ENCODE measurements around the gene SAMM50.
A peak's percentile ranks its signal among the peaks of the same experiment; 100 is the strongest.

The SAMM50 gene

GRCh38 chr22:44029069-44029468 lies 73.8 kb downstream of the SAMM50 start:
- DNase-seq (ENCODE audit: low read depth) = no peak

DNA sequence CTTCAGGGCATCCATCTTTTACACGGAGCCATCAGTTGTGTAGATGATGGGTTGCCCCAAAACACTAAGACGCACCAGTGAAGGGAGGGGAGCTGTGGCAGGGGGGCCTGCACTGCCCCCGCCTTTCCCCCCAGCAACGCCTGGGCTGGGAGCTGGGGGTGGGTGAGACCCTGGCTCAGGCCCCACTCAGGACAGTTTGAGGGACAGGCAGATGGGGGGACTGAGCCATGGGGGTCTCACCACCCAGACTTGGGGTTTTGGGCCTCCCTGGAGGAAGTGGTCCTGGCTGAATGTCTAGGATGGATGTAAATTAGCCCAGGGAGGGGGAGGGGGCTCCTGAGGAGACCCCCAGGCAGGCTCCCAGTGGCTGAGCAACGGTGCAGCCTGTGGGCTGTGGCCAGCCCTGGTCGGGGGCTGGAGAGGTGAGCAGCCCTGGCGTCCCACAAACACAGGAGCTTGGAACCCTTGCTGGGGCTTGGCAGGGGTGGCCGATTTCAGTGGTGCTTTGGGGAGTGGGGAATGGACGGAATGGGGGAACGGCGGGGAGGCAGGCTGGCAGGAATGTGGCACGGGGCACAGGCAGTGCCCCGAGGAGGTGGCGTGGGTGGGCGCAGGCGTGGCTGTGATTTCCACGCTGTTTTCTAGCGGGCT lies 74.9 kb downstream of the SAMM50 start:
- no peak for DNase-seq (ENCODE audit: low read depth)

GRCh38 chr22:44030702-44031082 lies 75.5 kb downstream of the SAMM50 start:
- DNase-seq (ENCODE audit: low read depth) = no peak

DNA sequence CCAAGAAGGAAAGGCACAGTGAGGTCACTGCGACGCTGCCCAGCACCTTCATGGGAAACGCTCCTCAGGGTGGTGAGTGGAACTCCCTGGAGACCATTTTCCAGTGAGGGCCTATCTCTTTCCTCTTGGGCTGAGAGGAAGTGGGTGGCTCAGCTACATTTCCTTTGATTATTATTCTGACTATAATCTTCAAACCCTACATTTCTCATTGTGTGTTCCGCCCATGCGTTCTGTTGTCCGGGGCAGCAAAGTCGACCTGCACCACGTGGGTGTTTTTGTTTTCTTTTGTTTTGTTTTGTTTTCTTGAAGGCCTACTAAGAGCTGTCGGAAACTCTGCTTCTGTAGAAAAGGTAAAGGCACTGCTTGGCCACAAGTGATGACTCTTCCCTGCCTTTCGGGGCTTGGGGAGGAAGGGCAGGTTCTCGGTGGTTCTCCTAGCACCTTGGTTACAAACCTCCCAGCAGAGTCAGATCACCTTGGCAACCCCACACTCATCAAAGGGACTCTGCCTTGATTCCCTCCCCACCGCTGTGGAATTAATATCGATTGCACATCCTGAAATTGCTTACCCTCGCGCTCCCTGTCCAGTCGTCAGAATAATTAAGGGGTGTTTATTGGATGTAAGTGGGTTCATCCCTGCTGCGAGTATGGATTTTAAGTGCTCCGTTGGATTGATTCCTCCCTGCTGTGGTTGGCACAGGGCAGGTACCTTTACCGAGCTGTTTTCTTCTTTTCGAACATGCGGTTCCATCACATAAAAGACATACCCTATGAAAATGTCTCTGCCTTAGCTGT lies 76.1 kb downstream of the SAMM50 start:
- DNase-seq (ENCODE audit: low read depth) = no peak

DNA sequence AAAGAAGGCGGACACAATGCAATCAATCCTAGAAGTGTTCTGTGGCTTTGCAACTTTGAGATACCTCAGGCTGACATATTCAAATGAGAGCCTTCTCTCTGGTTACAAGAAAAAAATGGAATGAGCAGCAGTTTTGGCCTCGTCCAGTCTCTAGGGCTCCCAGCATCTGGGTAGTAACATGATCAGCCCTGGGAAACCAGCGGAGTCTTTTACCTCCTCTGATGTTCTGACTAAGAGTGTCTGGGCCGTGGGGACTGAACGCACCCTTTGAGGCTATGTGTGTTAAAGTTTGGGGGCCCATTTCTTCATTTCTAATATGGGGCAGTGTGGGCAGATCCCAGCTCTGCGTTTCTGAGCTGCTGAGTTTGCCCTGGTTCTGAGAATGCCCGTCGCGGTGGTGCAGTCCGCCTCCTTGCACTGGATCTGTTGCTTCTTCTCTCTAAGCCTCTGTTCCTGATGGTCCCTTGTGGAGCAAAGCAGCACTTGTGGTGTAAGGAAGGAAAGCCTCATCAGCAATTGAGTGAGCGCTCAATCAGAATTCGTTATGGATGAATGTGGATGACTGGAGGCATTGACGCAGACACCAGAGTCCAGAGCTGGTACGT lies 77.0 kb downstream of the SAMM50 start:
- no peak for DNase-seq (ENCODE audit: low read depth)

- DNase-seq (ENCODE audit: low read depth) = no peak
These were observed 78.0 kb downstream of the SAMM50 start for GRCh38 chr22:44033287-44033686.

- no peak for DNase-seq (ENCODE audit: low read depth)
These were observed 78.5 kb downstream of the SAMM50 start for GRCh38 chr22:44033694-44034093.

DNA sequence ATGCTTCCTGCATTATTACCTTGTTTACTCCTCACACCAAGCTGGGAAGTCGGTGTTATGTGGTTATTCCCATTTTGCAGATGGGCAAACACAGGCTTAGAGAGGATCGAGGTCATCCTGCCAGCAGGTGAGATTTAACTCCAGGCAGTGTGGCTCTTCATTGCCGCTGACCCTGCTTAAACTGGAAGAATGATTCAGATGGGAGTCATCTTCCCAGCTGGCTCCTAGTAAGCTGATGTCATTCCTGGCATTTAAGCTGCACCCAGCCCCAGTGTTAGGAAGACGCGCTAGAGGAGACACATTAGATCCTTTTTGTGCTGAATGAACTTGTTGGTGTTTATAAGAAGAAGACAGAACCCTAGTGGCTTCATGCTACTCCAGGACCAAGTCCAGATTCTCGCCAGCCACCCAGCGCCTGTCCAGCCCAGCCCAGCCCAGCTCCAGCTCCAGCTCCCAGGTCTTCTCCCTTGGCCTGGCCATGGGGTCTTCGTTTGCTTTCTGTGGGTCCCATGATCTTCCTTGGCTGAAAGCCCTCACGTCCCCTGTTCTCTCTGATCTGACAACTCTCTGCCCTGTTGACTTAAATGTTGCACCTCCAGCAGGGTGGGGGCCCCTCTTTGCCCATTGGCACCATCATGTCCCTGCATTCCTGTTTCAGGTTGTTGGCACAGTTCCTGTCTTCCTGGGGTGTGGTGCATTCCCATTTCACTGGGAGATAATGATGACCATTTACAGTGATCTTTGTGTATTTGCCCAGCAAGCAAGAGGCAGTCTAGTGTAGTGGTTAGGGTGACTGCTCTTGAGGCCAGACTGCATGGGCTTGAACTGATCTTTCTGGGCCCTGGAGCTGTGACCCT lies 82.5 kb downstream of the SAMM50 start:
- peak; percentile 94 for DNase-seq (ENCODE audit: low read depth)

DNA sequence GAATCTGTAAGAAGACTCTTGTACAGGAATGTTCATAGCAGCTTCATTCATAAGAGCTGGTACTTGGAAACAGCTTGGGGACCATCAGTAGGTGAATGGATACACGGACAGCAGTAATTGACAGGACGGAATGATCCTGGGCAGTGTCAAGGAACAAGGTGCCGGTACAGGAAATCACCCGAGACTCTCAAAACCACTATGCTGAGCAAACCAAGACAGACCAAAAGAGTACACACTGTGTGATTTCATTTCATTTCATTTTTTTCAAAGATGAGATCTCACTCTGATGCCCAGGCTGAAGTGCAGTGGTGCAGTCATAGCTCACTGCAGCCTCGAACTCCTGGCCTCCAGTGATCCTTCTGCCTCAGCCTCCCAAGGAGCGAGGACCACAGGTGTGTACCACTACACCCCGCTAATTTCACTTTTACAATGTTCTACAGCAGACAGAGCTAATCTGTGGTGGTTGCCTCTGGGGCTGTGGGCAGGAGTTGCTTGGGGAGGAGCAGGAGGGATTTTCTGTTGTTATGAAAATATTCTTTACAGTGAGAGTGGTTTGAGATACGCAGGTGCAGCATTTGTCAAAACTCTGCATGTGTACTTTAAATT lies 84.4 kb downstream of the SAMM50 start:
- no peak for DNase-seq (ENCODE audit: low read depth)

- no peak for DNase-seq (ENCODE audit: low read depth)
These were observed 87.3 kb downstream of the SAMM50 start for GRCh38 chr22:44042249-44043218.

- DNase-seq (ENCODE audit: low read depth) = peak; percentile 47
These were observed 89.9 kb downstream of the SAMM50 start for GRCh38 chr22:44045145-44045544.

Data from ELR (cell line).